Activated CD8-positive, alpha-beta memory T cell treated with anti-CD3 and anti-CD28 coated beads for 48 hours (primary cell): ENCODE measurements around the gene ENTR1.

ENCODE experiments used
- DNase-seq, 3 experiments: peaks; one replicate each; pipeline ENCODE4 v3.0.0-alpha.2; 2020; ENCODE audit warnings: low read depth in 2 of 3, low spot score in 2 of 3

ENTR1 gene

GRCh38 chr9:136362450-136362784, 48.0 kb downstream of the ENTR1 start:
- no peak for DNase-seq

DNA sequence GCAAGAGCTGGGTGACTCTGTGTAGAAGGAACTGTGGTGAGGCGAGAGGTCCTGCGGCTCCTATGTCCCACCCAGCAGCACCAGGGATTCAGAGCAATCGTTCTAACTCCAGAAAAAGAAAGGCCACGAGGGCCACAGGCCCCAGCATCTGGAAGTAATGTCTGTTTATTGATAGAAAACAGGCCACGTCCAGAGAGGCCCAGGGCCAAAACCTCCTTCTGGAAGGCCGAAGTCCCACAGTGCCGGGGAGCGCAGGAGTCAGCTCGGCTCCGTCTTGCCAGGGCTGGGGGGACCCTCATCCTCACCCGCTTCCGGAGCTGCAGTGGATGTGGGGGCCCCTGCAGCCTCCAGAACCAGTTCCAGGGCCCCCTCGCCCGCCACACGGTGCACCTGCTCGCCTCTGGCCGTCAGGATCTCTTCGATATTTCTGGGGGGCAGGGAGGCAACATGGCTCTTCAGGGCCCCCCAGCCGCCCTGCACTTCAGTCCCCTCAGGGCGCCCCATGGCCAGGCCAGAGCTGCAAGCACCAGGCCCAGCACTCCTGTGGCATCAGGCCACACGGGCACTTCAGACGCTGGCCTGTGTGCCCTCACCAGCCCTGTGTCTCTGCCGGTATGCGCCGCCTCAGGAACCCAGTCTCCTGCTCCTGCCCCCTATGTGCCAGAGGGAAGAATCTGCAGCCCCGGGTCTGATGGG, 48.5 kb downstream of the ENTR1 start:
- no peak for DNase-seq

- no peak for DNase-seq
These were observed 49.2 kb downstream of the ENTR1 start for GRCh38 chr9:136361047-136361753.

- DNase-seq = no peak
These were observed 50.4 kb downstream of the ENTR1 start for GRCh38 chr9:136359774-136360718.

GRCh38 chr9:136358888-136359287, 51.5 kb downstream of the ENTR1 start:
- no peak for DNase-seq

GRCh38 chr9:136358016-136358415, 52.4 kb downstream of the ENTR1 start:
- DNase-seq = no peak

- DNase-seq = no peak
These were observed 53.1 kb downstream of the ENTR1 start for GRCh38 chr9:136357202-136357725.

- DNase-seq = no peak
These were observed 54.5 kb downstream of the ENTR1 start for GRCh38 chr9:136355616-136356557.

DNA sequence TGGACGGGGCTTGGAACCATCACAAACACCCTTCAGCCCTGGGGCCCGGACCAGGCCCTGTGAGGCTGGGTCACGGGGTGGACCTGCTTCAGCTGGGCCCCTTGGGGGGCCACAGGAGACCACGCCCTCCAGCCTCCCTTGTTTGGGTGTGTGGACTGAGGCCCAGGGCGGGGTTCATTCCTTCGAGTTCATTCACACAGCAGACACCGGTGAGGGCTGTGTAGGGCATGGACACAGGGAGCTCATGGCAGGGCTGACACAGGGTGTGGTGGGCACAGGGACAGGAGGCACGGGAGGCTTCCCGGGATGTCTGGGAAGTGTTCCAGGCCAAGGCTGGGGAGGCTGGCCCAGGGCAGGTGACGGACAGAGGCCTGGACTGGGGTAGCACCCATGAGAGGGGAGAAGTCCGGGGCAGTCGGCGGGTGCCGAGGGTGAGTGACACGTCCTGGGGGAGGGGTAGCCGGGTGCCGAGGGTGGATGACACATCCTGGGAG, 55.8 kb downstream of the ENTR1 start:
- DNase-seq = no peak

DNA sequence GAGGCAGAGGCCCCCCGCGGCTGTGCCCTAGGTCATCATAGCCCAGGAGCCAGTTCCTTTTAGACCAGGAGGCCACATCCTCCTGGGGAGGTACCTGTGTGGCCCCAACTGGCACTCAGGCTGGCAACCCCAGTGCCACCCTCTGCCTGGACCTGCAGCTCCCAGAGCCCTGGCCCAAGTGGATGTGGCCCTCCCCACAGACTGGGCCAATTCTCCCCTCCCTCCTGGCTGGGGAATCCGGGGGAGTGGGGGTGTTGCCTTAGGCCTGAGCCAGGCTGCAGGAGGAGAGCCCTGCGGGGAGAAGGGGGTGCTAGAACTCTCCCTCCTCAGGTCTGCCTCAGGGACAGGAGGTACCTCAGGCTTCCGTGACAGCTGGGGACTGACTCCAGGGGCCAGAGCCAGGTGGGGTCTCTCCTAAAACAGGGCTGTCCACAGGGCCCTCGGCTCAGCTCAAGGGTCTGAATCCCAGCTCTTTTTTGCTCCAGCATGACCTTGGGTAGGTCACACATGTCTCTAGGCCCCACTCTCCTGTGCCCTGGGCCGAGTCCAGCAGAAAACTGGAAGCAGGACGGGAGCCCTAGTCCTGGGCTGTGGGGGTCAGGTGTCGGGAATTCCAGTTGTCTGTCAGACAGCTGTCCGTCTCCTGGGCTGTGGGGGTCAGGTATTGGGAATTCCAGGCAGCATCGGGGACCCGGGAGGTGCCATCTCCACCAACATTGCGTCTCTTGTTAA, 56.5 kb downstream of the ENTR1 start:
- no peak for DNase-seq

- no peak for DNase-seq
These were observed 57.3 kb downstream of the ENTR1 start for GRCh38 chr9:136353088-136353487.

DNA sequence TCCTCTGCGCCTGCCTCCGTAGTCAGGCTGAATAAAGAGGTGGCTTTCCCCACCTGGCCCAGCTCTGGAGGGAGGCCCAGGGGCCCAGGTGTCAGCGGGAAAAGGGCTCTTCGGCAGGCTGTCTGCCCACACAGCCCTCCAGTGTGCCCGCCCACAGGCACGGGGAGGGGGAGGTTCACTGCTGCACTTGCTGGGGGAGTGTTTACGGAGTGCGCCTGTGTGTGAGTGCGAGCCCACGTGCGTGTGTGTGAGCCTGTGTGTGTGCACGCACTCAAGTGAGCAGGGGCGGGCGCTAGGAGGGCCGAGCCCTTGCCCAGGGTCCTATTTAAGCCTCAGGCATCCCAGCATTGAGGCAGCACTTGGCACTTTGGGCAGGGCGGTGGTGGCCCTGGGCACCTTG, 57.7 kb downstream of the ENTR1 start:
- DNase-seq = no peak
